ENCODE data around the gene PRKD3. TPM values are rescaled to one million over a fixed set of nuclear protein-coding genes. Genes with fewer than 3 reads are reported as not detected.

Gene PRKD3
- total RNA-seq (2022) (22.0 and 23.9 TPM in 2 replicates), Bru-seq, nascent RNA (percentile 71 among the genes with signal in this experiment), BruChase-seq, experiment 1, labeled RNA remaining after a 6-hour chase (percentile 80 among the genes with signal in this experiment), BruChase-seq, experiment 2, labeled RNA remaining after a 2-hour chase (percentile 74 among the genes with signal in this experiment)
- long read RNA-seq, full-length matches to known transcripts, result 3 of 46 reads
- long read RNA-seq, partial matches to known transcripts, result 4 of 46 reads
- long read RNA-seq, other reads (novel, unspliced or antisense), result 39 of 46 reads

DNA sequence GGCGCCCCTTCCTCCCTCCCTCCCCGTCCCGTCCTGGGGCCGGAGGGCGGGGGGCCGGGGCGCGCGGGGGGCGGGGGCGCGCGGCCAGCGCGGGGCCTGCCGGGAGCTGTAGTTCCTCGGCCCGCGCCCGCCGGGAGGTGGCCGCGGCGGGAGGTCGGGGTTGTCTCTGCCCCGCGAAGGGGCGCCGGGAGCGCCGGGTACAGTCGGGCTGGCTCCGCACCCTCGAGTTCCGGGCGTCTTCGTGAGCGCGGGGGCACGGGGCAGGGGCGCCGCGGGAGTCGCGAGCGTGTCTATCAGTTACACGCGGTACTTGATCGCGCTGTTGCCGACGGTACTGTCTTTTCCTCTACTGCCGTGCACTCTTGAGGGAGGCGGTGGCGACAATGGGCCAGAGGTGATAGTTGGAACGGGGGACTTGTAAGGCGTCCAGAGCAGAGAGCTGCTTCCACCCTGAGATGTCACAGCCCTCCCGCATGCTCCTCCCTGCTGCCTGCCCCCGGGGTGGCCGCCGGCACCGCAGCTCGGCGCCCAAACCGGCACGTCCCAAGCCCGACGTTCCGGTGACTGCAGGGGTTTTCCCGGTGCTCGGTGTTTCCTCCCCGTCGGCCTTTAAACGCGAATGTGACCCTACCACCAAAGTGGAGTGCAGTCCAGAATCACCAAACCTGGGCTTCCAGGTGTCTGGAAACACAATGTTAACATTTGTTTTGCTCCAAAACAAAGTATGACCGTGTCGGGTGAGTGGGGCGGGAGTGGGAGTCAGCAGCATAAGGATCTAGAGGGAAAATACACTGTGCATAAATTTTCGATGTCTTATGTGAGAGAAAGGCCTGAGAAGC lies at the start of gene PRKD3:
Gene PRKD3, minus strand, starts transcription at position 48 of the 839 bp plus-strand sequence. CDS start 8,309 bp downstream, outside the sequence.
- DNase-seq (ENCODE audit: unreplicated experiment), result peak; percentile 60
- ChIA-PET CTCF (interaction anchor here (1.2 kb wide), 1 partner anchor 39 kb away, joined by 3 read pairs; no protein-coding TSS in a partner anchor), POLR2A (interaction anchor here (0.5 to 6.4 kb wide), 22 partner anchors 13 to 1276 kb away, joined by 3 to 104 read pairs (median 4); partner anchors contain the start of genes CEBPZ, NDUFAF7 and RMDN2)
- H3K27me3 Mint-ChIP-seq (ENCODE audit: insufficient read depth, unreplicated experiment), result no peaks in the 10 kb centered on the region
- H3K4me1 Mint-ChIP-seq (ENCODE audit: insufficient read depth, unreplicated experiment), result peaks cover 14% of the 10 kb centered on the region
- intact Hi-C loops (cut with micrococcal nuclease), result loop anchor here (5.0 kb wide), 1 partner anchor 52 kb away; no protein-coding TSS in a partner anchor
- peak within 1 kb of the TSS; percentile 81 for H3K27ac Mint-ChIP-seq (ENCODE audit: low read depth, unreplicated experiment)
- no peaks in the 10 kb centered on the region for H3K36me3 Mint-ChIP-seq (ENCODE audit: insufficient read depth, unreplicated experiment)
- TF ChIP-seq, protein P1, sequence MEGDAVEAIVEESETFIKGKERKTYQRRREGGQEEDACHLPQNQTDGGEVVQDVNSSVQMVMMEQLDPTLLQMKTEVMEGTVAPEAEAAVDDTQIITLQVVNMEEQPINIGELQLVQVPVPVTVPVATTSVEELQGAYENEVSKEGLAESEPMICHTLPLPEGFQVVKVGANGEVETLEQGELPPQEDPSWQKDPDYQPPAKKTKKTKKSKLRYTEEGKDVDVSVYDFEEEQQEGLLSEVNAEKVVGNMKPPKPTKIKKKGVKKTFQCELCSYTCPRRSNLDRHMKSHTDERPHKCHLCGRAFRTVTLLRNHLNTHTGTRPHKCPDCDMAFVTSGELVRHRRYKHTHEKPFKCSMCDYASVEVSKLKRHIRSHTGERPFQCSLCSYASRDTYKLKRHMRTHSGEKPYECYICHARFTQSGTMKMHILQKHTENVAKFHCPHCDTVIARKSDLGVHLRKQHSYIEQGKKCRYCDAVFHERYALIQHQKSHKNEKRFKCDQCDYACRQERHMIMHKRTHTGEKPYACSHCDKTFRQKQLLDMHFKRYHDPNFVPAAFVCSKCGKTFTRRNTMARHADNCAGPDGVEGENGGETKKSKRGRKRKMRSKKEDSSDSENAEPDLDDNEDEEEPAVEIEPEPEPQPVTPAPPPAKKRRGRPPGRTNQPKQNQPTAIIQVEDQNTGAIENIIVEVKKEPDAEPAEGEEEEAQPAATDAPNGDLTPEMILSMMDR (IDR thresholded peaks at IDR 0.05; ENCODE audit: unreplicated experiment), result peak; percentile 3
- peak within 1 kb of the TSS; percentile 88 for H3K4me3 Mint-ChIP-seq (ENCODE audit: unreplicated experiment)
- H3K9me3 Mint-ChIP-seq (ENCODE audit: unreplicated experiment), result no peaks in the 10 kb centered on the region
- no TSS peak for BruUV-seq (replicated peaks)

DNA sequence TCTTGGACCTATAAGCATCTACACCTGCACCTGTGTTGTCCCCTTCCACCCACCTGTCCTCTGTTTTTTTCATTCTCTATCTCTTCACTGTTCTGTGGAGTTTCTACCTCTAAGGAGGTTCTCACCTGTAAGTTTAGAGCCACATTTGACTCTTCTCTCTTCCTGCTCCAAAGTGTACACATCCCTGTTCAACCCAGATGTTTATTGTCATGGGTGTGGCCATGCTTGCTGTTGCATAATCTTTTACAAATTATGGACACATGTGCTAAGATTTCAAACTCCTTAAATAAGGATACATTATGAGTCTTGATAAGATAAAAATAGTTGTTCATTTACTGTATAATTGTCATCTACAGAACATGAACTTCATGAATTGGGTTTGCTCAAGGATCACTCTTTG lies 47.4 kb upstream of the PRKD3 start:
- no peaks in the 10 kb centered on the region for H3K36me3 Mint-ChIP-seq (ENCODE audit: insufficient read depth, unreplicated experiment)
- H3K4me3 Mint-ChIP-seq (ENCODE audit: unreplicated experiment), result no peak overlapping the region
- BruUV-seq (replicated peaks), result no TSS peak
- DNase-seq (ENCODE audit: unreplicated experiment), result no peak
- intact Hi-C loops (cut with micrococcal nuclease), result no loop called here
- CTCF ChIA-PET, result no interaction called here
- TF ChIP-seq, protein P1 (IDR thresholded peaks at IDR 0.05; ENCODE audit: unreplicated experiment), result no peak
- no peaks in the 10 kb centered on the region for H3K9me3 Mint-ChIP-seq (ENCODE audit: unreplicated experiment)
- H3K27me3 Mint-ChIP-seq (ENCODE audit: insufficient read depth, unreplicated experiment), result no peaks in the 10 kb centered on the region
- POLR2A ChIA-PET, result no interaction called here
- H3K27ac Mint-ChIP-seq (ENCODE audit: low read depth, unreplicated experiment), result no peak overlapping the region
- peaks cover 10% of the 10 kb centered on the region for H3K4me1 Mint-ChIP-seq (ENCODE audit: insufficient read depth, unreplicated experiment)

DNA sequence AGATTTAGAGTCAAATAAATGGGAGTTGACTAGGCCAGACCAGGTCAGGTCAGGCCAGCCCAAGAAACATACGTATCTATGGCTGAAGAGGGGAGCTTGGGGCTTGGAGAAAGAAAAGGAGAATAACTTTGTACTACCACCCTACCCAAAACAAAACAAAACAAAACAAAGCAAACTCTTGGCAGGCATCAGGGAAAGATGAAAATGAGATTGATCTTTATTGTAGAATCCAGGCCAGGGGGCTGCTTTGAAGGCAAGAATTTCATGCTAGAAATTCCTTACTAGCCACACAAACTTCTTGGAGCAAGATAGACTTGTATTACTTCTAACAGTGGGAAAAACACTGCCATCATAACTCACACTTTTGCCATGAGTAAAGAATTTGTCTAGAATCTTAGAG lies 46.0 kb upstream of the PRKD3 start:
- H3K4me1 Mint-ChIP-seq (ENCODE audit: insufficient read depth, unreplicated experiment), result peaks cover 6% of the 10 kb centered on the region
- H3K36me3 Mint-ChIP-seq (ENCODE audit: insufficient read depth, unreplicated experiment), result no peaks in the 10 kb centered on the region
- TF ChIP-seq, protein P1 (IDR thresholded peaks at IDR 0.05; ENCODE audit: unreplicated experiment), result no peak
- ChIA-PET CTCF (no interaction called here), POLR2A (no interaction called here)
- no peak for DNase-seq (ENCODE audit: unreplicated experiment)
- no peak overlapping the region for H3K4me3 Mint-ChIP-seq (ENCODE audit: unreplicated experiment)
- H3K27ac Mint-ChIP-seq (ENCODE audit: low read depth, unreplicated experiment), result no peak overlapping the region
- H3K27me3 Mint-ChIP-seq (ENCODE audit: insufficient read depth, unreplicated experiment), result no peaks in the 10 kb centered on the region
- intact Hi-C loops (cut with micrococcal nuclease), result no loop called here
- no TSS peak for BruUV-seq (replicated peaks)
- no peaks in the 10 kb centered on the region for H3K9me3 Mint-ChIP-seq (ENCODE audit: unreplicated experiment)

DNA sequence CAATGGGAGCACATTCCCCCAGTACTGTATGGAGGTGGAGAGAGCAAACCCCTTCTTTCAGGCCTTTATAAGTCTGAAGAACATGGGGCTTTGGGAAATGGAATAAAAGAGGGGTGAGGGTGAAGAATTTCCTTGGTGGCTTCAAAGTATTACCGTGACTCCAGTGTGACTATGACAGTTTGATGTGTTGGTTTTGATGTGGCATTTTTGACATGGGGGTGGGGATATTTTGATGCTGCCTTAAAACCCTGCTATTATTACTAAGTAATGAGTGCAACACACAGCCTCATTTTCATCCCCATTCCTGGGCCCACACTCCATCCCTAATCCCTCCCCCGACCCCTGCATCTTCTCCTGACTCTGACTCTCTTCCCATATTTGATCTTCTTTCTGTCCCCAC lies 43.4 kb upstream of the PRKD3 start:
- BruUV-seq (replicated peaks), result no TSS peak
- Mint-ChIP-seq H3K4me1 (ENCODE audit: insufficient read depth, unreplicated experiment) (peaks cover 6% of the 10 kb centered on the region), H3K36me3 (ENCODE audit: insufficient read depth, unreplicated experiment) (no peaks in the 10 kb centered on the region), H3K9me3 (ENCODE audit: unreplicated experiment) (no peaks in the 10 kb centered on the region), H3K4me3 (ENCODE audit: unreplicated experiment) (no peak overlapping the region), H3K27me3 (ENCODE audit: insufficient read depth, unreplicated experiment) (no peaks in the 10 kb centered on the region), H3K27ac (ENCODE audit: low read depth, unreplicated experiment) (no peak overlapping the region)
- TF ChIP-seq, protein P1 (IDR thresholded peaks at IDR 0.05; ENCODE audit: unreplicated experiment), result no peak
- DNase-seq (ENCODE audit: unreplicated experiment), result no peak
- CTCF ChIA-PET, result interaction anchor here (1.2 kb wide), 1 partner anchor 12 kb away, joined by 3 read pairs; no protein-coding TSS in a partner anchor
- POLR2A ChIA-PET, result no interaction called here
- intact Hi-C loops (cut with micrococcal nuclease), result no loop called here

All from MCF 10A (cell line).